Measurements from ENCODE around the gene MAP4K2.

Gene MAP4K2

GRCh38 chr11:64769283-64769682 lies 33.7 kb downstream of the MAP4K2 start:
- DNase-seq (ENCODE audit: low read depth in 3 of 3, low spot score in 1 of 3), result no peak

GRCh38 chr11:64768300-64768694 lies 34.7 kb downstream of the MAP4K2 start:
- DNase-seq (ENCODE audit: low read depth in 3 of 3, low spot score in 1 of 3), result no peak

DNA sequence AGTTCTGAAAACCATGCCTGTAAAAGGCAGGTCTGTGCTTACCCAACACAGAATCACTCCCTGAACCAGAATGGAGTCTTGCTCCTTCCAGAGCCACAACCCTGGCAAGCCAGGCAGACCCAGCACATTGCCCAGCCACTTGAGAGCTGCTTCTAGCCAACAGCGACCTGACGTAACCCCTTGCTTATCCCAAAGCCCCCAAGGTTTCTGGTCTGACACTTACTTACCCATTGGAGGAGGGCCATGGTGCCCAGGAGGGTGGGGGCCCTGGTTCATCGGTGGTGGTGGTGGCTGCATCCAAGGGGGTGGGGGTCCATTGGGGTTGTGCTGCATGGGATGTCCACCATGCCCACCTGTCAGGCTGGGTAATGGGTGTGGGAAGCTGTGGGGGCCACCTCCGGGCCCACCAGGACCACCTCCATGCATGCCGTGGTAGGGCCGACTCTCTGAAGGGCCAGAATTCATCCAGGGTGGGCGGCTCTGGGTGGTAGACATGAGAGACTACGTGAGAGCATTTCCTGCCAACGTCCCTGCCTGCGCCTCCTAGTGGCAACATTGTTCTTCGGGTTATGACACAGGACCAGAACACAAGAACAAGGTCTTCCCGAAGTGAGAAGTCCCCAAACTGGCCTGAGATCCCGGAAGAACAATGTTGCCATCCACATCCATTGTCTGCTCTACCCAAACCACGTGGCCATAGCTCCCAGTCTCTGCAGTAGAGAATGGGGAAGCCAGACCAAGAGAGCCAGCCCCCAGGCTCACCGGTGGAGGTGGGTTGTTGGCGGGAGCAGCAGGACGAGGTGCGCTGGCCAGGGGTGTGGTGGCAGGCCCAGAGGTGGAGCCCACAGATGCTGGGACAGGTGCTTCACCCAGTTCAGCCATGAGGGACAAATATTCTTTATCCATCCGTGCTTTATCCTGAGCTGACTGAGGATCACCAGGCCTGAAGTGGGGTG lies 35.4 kb downstream of the MAP4K2 start:
- peak; percentile 56 to 63 (median 56) for DNase-seq (ENCODE audit: low read depth in 3 of 3, low spot score in 1 of 3)

GRCh38 chr11:64766881-64767280 lies 36.1 kb downstream of the MAP4K2 start:
- DNase-seq (ENCODE audit: low read depth in 3 of 3, low spot score in 1 of 3), result no peak

DNA sequence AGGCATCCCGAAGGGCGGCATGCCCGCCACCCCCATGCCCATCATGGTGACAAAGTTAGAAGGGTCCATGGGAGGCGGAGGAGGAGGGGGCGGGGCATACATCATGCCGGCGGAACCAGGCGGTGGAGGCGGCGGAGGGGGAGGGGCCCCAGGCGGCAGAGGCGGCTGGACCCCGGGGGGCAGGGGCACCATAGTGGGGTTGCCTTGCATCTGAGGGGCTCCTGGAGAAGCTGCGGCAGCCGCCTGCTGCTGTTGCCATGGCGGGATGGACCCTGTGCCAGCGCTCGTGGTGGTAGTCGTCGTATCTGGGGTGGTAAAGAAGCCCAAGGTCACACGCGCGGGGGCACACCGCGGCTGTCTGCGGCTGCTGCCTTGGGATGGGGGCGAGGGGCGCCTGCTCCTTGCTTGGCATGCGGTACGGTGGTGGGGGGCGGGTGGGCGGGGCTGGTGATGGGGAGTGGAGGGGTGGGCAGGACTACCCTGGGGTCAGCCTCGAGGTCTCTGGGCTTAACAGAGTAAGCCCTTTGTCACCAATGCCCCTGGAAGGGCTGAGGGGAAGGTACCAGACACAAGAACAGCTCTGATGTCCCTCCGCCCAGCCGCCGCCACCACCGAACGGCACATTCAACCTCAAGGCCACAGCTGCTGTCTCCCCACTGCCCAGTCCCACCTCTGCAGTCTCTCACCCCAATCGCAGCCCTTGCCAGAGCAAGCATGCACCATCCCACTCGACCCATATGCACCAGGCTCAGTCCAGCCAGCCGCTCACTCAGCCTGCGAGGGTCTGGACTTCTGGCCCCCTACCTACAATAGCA lies 37.0 kb downstream of the MAP4K2 start:
- no peak for DNase-seq (ENCODE audit: low read depth in 3 of 3, low spot score in 1 of 3)

DNA sequence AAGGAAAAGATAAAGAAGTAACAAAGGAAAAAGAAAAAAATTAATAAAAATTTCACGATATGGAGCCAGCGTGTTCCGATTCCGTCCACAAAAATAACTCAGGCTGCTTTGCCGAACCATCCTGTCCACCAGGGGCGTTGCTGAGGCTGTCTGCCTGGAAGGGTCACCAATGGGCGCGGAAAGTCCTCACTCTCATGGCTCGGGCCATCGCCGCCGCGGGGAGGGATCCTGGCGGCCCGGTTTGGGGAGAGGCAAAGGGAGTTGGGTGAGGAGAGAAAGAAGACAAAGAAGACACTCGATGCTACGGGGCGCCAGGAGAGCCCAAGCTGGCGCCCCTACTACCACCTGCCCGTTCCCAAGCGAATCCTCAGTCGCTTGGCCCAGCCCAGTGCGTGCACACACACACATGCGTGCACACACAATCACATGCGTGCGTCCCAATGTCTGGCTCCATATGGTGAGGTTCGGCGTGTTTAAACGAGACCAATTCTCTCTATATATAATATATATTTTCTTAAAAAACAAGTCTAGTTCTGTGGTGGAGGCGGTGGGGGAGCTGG lies 37.6 kb downstream of the MAP4K2 start:
- DNase-seq (ENCODE audit: low read depth in 3 of 3, low spot score in 1 of 3), result no peak

DNA sequence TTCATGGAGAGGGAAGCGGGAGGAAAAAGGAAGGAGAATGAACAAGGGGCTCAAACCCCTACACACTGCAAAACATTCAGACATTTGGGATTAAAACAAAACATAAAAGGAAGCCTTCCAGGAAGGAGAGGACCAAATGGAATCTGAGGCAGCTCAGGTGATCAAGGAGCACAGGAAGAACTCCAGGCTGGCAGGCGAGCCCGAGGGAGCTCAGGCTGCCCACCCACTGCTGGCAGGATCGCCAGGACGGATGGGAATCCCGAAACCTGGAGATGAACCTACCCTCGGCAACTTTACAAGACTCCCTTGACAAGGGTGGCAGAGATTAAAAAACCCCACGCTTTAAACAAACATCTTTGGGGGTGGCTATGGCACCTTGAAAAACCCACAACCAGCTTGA lies 38.3 kb downstream of the MAP4K2 start:
- no peak for DNase-seq (ENCODE audit: low read depth in 3 of 3, low spot score in 1 of 3)

DNA sequence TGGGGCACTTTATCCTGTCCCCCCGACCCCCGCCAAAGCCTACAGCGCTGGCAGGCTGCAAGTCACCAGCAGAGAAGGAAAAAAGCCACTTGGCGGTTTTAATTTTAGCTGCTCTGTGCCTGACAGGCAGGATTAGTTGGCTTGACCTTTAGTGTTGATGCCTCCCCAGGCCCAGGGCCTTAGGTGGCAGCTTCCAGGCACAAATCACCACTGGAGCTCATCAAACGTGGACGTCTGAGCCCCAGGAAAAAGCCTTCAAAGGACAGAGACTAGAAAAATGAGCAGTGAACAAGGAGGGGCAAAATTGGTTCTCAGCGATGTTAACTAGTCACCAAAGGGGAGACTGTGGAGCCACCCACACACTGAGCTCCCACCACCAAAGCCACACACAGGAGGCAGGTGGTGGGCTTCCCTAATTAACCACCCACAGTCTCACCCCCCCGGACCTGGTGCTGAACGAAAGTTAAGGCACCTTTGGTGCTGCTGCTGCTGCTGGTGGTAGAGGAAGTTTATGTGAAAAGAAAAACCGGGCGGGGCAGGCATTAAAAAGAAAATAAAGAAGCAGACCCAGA lies 38.9 kb downstream of the MAP4K2 start:
- DNase-seq (ENCODE audit: low read depth in 3 of 3, low spot score in 1 of 3), result no peak

DNA sequence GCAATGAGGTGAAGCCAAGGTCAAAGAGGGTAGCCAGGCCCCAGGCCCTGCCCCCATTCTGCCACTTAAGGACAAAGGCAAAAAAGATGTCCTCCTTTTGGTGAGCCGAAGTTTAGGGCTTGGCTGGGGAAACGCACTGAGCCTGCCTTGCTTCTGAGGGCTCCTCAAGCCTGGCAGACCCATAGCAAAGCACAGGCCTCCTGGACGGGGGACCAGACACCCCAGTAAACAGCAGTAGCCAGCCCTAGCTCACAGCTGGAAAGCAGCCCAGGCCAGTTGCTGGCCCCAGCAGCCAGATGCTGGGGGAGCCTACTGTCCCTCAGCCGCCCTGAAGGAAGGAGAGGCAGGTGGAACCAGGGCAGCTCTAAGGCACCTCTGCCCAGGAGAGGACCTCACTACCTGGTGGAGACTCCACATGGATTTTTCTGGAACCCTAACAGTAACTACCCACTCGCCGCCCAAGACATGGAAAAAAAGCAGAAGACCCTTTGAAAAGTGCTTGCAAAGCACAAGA lies 39.4 kb downstream of the MAP4K2 start:
- DNase-seq (ENCODE audit: low read depth in 3 of 3, low spot score in 1 of 3), result no peak

- no peak for DNase-seq (ENCODE audit: low read depth in 3 of 3, low spot score in 1 of 3)
These were observed 40.1 kb downstream of the MAP4K2 start for GRCh38 chr11:64762674-64763525.

- DNase-seq (ENCODE audit: low read depth in 3 of 3, low spot score in 1 of 3), result no peak
These were observed 40.7 kb downstream of the MAP4K2 start for GRCh38 chr11:64762277-64762673.

DNA sequence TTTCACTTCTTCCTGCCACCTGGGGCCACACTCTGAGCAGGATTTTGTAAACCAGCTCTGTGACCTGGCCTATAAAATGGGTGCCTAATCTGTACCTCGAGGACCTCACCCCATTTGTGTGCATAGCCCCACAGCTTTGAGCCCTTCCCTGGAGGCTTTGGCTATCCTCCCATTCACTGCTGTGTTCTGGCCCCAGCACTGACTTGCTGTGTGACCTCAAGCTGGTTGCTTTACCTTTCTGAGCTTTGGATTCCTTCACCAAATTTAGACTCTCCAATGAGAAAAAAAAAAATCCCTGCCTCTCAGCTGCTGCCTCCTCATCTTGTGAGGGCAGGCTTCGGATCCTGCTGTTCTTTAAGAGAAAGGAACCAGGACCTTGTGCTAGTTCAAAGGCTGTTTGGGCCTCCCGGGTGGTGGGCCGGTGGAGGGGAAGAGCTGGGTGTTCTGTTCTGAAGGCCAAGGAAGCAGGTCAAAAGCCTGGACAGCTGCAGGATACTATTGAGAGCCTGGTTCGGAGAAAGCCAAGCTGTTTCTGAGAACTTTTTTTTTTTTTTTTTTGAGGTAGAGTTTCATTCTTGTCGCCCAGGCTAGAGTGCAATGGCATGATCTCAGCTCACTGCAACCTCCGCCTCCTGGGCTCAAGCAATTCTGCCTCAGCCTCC lies 42.1 kb downstream of the MAP4K2 start:
- DNase-seq (ENCODE audit: low read depth in 3 of 3, low spot score in 1 of 3), result no peak

- no peak for DNase-seq (ENCODE audit: low read depth in 3 of 3, low spot score in 1 of 3)
These were observed 43.0 kb downstream of the MAP4K2 start, which contains the start of gene PYGM for GRCh38 chr11:64759722-64760719. Gene PYGM, minus strand, starts transcription at chr11:64759974. Its CDS starts 76 bp downstream, at chr11:64759898.

- DNase-seq (ENCODE audit: low read depth in 3 of 3, low spot score in 1 of 3), result no peak
These were observed 43.8 kb downstream of the MAP4K2 start for GRCh38 chr11:64759131-64759721.

DNA sequence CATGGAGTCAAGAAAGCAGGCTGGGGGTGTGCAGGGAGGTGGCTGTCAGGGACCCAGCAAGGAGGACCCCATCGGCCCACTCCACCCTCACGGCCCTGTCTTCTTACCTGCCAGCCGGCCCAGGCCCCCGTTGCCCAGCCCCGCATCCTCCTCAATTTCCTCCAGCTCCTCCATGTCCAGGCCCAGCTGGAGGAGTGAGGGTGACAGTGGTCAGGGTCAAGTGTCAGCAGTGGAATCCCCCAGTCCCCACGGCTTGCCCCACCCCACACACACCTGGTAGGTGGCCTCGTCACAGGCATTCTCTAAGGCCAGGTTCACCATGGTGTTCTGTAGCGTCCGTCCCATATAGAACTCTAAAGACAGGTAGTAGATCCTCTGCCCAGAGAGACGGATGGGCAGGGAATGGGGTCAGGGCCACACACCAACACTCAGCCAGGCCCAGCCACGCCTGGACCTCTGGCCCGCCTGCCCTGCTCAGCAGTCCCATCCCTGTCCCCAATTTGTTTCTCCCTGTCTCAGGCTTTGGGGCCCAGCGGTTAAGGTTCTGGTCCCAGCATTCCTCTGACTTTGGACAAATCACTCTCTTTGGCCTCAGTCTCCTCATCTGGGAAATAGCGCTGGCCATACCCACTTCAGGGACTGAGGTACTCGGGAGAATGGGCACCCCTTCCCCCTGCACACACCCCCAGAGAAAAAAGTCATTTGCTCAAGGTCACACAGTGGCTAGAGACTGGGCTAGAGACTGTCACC lies 44.5 kb downstream of the MAP4K2 start:
- no peak for DNase-seq (ENCODE audit: low read depth in 3 of 3, low spot score in 1 of 3)

GRCh38 chr11:64757549-64758329 lies 45.3 kb downstream of the MAP4K2 start:
- no peak for DNase-seq (ENCODE audit: low read depth in 3 of 3, low spot score in 1 of 3)
